HG03469 (cell line): ENCODE measurements around the gene TTC21B.

Experiments used
- ATAC-seq: cut with Tn5 transposase; IDR thresholded peaks from one replicate; pipeline ENCODE4 v1.9.1; 2021; ENCODE audit warnings: mild to moderate bottlenecking, moderate library complexity, moderate number of reproducible peaks; ENCODE audit not compliant: unreplicated experiment

Gene TTC21B

DNA sequence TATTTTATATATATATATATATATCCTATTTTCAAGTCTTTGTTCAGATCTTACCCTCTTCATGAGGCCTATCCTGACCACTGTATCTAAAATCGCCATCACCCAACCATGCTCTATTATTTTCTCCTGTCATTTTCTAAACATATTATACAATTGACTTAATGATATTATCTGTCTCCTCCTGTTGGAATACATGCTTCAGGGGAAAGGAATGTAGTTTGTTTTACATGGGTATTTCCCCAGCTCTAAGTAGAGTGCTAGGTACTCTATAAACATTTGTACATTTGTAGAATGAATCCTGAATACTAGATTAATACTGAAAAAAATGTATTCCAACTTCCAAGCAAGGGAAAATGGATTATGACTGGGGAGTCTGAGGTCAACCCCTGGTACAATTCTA is 26.2 kb downstream of the TTC21B start:
- ATAC-seq, result no peak

- no peak for ATAC-seq
These were observed 28.6 kb downstream of the TTC21B start for GRCh38 chr2:165924946-165925345.

DNA sequence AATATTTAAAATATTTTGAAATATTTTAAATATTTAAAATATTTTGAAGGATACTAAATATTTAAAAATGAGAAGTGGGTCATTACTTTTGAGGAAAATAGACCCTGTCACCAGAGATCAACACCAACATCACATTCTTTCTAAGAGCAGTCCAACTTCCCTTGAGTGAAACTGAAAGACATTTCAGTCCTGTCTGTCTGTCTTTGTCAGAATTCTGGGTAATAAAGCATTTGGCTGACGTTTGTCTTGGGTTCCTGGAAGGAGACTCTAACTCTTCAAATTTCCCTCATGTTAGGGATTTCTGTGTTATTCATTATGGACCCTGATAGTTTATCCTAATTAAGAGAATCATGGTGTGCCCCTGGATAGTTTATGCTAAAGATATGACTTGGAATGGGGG is 32.8 kb downstream of the TTC21B start:
- no peak for ATAC-seq

GRCh38 chr2:165913636-165914035 is 39.9 kb downstream of the TTC21B start:
- ATAC-seq, result no peak

- ATAC-seq, result no peak
These were observed 41.6 kb downstream of the TTC21B start for GRCh38 chr2:165911981-165912380.

DNA sequence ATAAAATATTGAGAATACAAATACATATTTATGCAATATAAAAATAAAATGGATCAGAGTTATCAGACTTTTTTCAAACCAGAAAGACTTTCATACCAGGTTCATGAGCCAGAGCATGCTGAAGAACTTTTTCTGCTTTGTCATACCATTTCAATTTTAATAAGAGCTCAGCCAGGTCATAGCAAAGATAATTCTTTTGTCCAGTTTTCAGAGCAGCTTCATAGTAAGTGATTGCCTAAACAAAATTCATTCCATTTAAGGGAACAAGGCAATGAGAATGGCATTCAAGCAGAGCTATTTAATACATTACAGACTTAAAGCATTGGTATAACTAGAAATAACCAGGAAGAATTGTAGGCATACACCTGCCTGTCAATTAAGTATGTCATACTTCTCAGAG is 42.3 kb downstream of the TTC21B start:
- no peak for ATAC-seq

GRCh38 chr2:165909466-165909865 is 44.1 kb downstream of the TTC21B start:
- ATAC-seq, result no peak

DNA sequence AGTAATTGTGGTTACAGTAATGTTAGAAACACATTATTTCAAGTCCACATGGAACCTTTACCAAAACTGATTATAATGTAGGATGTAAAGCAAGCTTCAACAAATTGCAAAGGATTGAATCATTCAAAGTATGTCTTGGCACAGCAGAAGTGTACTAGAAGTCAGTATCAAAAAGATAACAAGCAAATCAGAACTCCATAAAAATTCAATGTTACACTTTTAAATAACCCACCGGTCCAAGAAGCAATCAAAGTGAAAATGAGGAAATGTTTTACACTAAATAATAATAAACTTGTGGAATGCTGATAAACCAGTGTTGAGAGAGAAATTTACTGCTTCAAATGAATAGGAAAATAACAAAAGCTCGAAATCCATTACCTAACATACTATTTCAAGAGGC is 47.7 kb downstream of the TTC21B start:
- no peak for ATAC-seq

- no peak for ATAC-seq
These were observed 48.3 kb downstream of the TTC21B start for GRCh38 chr2:165905269-165905668.

- no peak for ATAC-seq
These were observed 49.1 kb downstream of the TTC21B start for GRCh38 chr2:165904432-165904831.

DNA sequence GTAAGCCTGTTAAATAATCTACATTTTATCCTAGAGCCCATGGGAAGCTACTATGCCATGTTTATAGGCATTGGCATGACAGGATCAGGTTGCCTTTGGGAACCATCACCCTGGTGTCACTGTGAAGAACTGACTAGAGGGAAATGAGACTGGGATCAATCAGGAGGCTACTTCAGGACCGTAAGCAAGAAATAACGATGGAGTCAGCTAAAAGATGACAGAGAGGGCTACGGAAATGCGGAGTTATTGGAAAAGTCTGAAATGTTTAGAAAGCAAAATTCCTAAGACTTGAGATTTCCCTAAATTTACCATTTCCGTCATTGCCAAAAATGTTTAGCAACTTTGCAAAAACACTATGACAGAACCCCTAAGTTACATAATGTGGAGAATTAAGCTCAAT is 50.2 kb downstream of the TTC21B start:
- no peak for ATAC-seq

- no peak for ATAC-seq
These were observed 50.6 kb downstream of the TTC21B start for GRCh38 chr2:165902934-165903333.

GRCh38 chr2:165901620-165902298 is 51.8 kb downstream of the TTC21B start:
- no peak for ATAC-seq

DNA sequence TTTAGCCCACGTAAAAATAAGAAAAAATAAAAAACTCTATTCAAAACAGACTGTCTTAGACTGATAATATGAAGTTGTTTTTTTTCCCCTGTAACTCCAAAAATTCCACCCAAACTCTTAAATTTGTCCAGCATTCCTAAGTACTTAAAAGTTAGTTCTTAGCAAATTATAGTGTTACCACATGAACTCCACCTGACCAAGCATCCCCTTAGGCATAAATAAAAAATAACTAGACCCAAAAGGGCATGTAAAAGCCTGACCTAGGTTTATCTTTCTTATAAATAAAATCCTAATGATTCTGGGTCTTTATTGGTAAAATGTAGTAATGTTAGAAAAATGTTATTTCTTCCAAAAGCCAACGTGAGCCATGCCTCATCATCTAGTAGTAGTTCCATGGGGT is 54.3 kb downstream of the TTC21B start:
- ATAC-seq, result no peak

DNA sequence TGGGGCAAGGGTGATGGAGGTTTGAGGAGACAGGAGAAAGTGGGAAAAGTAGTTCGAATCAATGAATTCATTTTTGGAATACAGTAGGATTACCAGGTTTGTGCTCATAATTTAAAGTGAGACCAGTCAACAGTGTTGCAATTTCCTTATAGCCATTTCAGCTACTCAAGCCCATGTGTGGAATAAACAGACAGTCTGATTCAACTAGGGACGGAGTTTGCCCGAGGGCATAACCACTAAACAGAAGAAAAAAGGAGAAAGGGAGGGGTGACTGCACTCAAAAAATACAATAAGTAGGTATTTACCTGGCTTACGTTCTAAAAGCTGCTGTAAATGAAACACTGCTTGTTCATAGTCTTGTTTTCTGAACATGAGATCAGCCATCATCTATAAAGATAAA is 55.2 kb downstream of the TTC21B start:
- no peak for ATAC-seq

DNA sequence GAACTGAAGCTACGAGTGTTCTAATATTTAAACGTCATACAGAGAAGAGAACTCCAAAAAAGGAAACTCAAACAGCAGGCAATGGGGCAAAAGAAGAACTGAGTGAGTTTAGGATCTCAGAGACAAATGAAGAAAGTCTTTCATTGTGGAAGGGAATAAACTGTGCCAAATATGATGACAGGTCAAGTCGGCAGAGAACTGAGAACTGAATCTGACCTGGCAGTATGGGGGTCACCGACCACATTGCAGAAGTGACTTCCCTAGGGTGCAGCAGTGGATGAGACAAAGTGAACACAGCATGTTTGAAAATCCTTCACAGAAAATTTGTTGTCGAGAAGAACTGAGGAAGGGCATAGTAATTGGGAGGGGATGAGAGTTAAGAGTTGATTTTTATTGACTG is 55.9 kb downstream of the TTC21B start:
- ATAC-seq, result no peak

DNA sequence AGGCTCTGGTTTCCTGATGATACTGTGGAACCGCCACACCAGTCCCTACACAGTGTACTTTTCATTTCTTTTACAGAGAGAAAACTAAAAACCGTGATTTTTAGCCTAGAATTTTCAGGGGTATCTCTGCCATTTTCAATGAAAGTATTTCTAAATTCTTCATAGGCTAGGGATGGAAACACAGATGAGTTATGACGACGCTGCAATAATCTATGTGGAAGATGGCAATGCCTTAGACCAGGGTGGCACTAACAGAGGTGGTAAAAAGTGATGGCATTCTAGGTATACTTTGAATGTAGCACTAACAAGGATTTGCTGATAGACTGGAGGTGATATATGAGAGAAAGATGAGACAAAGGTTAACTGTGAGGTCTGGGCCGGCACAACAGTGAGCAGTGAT is 56.5 kb downstream of the TTC21B start:
- ATAC-seq, result no peak

DNA sequence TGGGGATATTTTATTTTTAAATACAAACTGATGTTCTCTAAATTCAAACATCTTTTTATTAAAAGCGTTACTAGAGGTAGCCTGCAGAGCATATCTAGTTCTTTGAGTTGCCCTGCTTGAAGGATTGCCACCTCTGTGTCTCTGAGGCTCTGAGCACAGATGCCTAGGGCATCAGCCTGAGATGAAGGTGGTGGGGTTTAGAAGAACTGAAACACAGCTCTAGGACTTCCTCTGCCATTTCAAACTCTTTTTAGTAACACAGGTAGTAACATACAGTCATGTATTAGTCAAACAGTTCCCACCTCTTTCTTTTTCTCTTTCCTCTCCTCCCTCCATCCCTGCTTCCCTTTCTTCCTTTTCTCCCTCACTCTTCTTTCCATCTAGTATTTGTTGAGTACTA is 57.6 kb downstream of the TTC21B start:
- peak; percentile 91 for ATAC-seq

DNA sequence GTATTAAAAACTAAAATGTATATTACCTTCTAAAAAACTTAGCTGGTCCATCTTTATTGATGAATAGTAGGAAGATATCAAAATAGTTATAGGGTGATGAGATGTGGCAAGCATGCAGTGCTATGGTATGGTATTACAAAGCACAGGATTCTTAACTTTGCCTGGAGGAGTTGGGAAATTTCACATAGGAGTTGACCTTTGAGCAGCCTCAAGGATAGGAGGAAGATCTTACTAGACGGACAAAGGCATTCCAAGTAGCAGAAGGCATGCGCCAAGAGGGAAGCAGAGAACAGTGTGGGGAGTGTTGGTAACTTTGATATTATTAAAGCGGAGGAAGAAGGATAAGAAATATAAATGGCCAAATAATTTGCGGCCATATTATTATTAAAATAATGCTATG is 60.0 kb downstream of the TTC21B start:
- ATAC-seq, result no peak

DNA sequence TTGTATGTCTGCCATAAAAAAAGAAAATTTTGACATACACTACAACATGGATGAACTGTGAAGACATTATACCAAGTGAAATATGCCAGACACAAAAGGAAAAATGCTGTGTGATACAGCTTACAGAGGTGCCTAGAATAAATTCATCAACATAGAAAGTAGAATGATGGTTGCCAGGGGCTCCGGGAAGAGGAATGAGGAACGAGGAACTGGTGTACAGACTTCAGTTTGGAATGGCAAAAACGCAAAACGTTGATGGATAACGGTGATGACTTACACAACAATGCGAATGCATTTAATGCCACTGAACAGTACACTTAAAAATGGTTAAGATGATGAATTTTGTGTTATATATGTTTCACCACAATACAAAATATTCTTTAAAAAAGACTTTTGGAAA is 61.0 kb downstream of the TTC21B start:
- ATAC-seq, result no peak

GRCh38 chr2:165891943-165892342 is 61.6 kb downstream of the TTC21B start:
- no peak for ATAC-seq

GRCh38 chr2:165891345-165891744 is 62.2 kb downstream of the TTC21B start:
- ATAC-seq, result no peak

DNA sequence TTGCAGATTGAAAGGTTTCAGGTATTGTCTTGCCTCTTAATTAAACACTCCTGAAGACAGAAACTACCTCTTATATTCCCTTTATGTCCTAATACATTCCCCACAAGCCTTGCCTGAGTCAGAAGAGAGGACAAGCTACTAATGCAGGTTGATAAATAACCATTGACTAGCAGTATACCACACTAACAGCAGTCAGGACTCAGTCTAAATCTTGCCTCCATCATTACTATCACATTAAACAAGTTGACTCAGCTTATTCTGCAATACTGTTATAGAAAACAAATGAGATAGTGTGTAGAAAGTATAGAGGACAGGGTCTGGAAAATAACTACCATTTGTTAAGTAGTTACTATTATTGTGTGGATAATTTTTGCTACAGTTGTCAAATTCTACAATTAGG is 63.8 kb downstream of the TTC21B start:
- no peak for ATAC-seq
